ENCODE data around the gene RPL39L.

The RPL39L gene

GRCh38 chr3:187102073-187102634 is 37.1 kb downstream of the RPL39L start:
- Histone ChIP-seq H3K27me3 (replicated peaks; ENCODE audit: control insufficient read depth, insufficient read depth, low read length, poor library complexity, severe bottlenecking) (no peaks in the 10 kb centered on the region), H3K27ac (ENCODE audit: insufficient read depth, low read length, poor library complexity, severe bottlenecking) (peak overlapping the region; percentile 37), H3K4me1 (ENCODE audit: control insufficient read depth, insufficient read depth, low read length, poor library complexity, severe bottlenecking) (peaks cover 9% of the 10 kb centered on the region), H3K36me3 (ENCODE audit: control insufficient read depth, insufficient read depth, low read length) (no peaks in the 10 kb centered on the region), H3K9me3 (ENCODE audit: control insufficient read depth, low read length) (no peaks in the 10 kb centered on the region), H3K4me3 (ENCODE audit: insufficient read depth, low read depth, low read length, poor library complexity, severe bottlenecking) (peak overlapping the region; percentile 39)
- DNase-seq: no peak

GRCh38 chr3:187101184-187102072 is 37.9 kb downstream of the RPL39L start:
- H3K4me3 ChIP-seq (ENCODE audit: insufficient read depth, low read depth, low read length, poor library complexity, severe bottlenecking): peak overlapping the region; percentile 39
- no peaks in the 10 kb centered on the region for H3K9me3 ChIP-seq (ENCODE audit: control insufficient read depth, low read length)
- H3K36me3 ChIP-seq (ENCODE audit: control insufficient read depth, insufficient read depth, low read length): no peaks in the 10 kb centered on the region
- peaks cover 9% of the 10 kb centered on the region for H3K4me1 ChIP-seq (ENCODE audit: control insufficient read depth, insufficient read depth, low read length, poor library complexity, severe bottlenecking)
- H3K27ac ChIP-seq (ENCODE audit: insufficient read depth, low read length, poor library complexity, severe bottlenecking): peak overlapping the region; percentile 37
- peak; percentile 6 to 34 (median 17) for DNase-seq
- no peaks in the 10 kb centered on the region for H3K27me3 ChIP-seq (replicated peaks; ENCODE audit: control insufficient read depth, insufficient read depth, low read length, poor library complexity, severe bottlenecking)

- Histone ChIP-seq H3K4me3 (ENCODE audit: insufficient read depth, low read depth, low read length, poor library complexity, severe bottlenecking) (no peak overlapping the region), H3K36me3 (ENCODE audit: control insufficient read depth, insufficient read depth, low read length) (no peaks in the 10 kb centered on the region), H3K27ac (ENCODE audit: insufficient read depth, low read length, poor library complexity, severe bottlenecking) (no peak overlapping the region), H3K27me3 (replicated peaks; ENCODE audit: control insufficient read depth, insufficient read depth, low read length, poor library complexity, severe bottlenecking) (no peaks in the 10 kb centered on the region), H3K9me3 (ENCODE audit: control insufficient read depth, low read length) (no peaks in the 10 kb centered on the region), H3K4me1 (ENCODE audit: control insufficient read depth, insufficient read depth, low read length, poor library complexity, severe bottlenecking) (peaks cover 9% of the 10 kb centered on the region)
- DNase-seq: no peak
Measured at GRCh38 chr3:187098923-187099512, 40.3 kb downstream of the RPL39L start.

GRCh38 chr3:187093320-187093719 is 46.0 kb downstream of the RPL39L start:
- Histone ChIP-seq H3K4me3 (ENCODE audit: insufficient read depth, low read depth, low read length, poor library complexity, severe bottlenecking) (no peak overlapping the region), H3K27me3 (replicated peaks; ENCODE audit: control insufficient read depth, insufficient read depth, low read length, poor library complexity, severe bottlenecking) (no peaks in the 10 kb centered on the region), H3K27ac (ENCODE audit: insufficient read depth, low read length, poor library complexity, severe bottlenecking) (no peak overlapping the region), H3K36me3 (ENCODE audit: control insufficient read depth, insufficient read depth, low read length) (no peaks in the 10 kb centered on the region), H3K9me3 (ENCODE audit: control insufficient read depth, low read length) (no peaks in the 10 kb centered on the region), H3K4me1 (ENCODE audit: control insufficient read depth, insufficient read depth, low read length, poor library complexity, severe bottlenecking) (no peaks in the 10 kb centered on the region)
- no peak for DNase-seq

GRCh38 chr3:187088701-187089100 is 50.6 kb downstream of the RPL39L start:
- H3K36me3 ChIP-seq (ENCODE audit: control insufficient read depth, insufficient read depth, low read length): no peaks in the 10 kb centered on the region
- no peak overlapping the region for H3K4me3 ChIP-seq (ENCODE audit: insufficient read depth, low read depth, low read length, poor library complexity, severe bottlenecking)
- H3K27ac ChIP-seq (ENCODE audit: insufficient read depth, low read length, poor library complexity, severe bottlenecking): no peak overlapping the region
- DNase-seq: no peak
- no peaks in the 10 kb centered on the region for H3K27me3 ChIP-seq (replicated peaks; ENCODE audit: control insufficient read depth, insufficient read depth, low read length, poor library complexity, severe bottlenecking)
- no peaks in the 10 kb centered on the region for H3K9me3 ChIP-seq (ENCODE audit: control insufficient read depth, low read length)
- H3K4me1 ChIP-seq (ENCODE audit: control insufficient read depth, insufficient read depth, low read length, poor library complexity, severe bottlenecking): no peaks in the 10 kb centered on the region

GRCh38 chr3:187086831-187087230 is 52.5 kb downstream of the RPL39L start:
- H3K36me3 ChIP-seq (ENCODE audit: control insufficient read depth, insufficient read depth, low read length): no peaks in the 10 kb centered on the region
- no peak overlapping the region for H3K27ac ChIP-seq (ENCODE audit: insufficient read depth, low read length, poor library complexity, severe bottlenecking)
- H3K27me3 ChIP-seq (replicated peaks; ENCODE audit: control insufficient read depth, insufficient read depth, low read length, poor library complexity, severe bottlenecking): no peaks in the 10 kb centered on the region
- H3K4me1 ChIP-seq (ENCODE audit: control insufficient read depth, insufficient read depth, low read length, poor library complexity, severe bottlenecking): no peaks in the 10 kb centered on the region
- H3K4me3 ChIP-seq (ENCODE audit: insufficient read depth, low read depth, low read length, poor library complexity, severe bottlenecking): no peak overlapping the region
- H3K9me3 ChIP-seq (ENCODE audit: control insufficient read depth, low read length): no peaks in the 10 kb centered on the region
- no peak for DNase-seq

- no peak for DNase-seq
- H3K36me3 ChIP-seq (ENCODE audit: control insufficient read depth, insufficient read depth, low read length): no peaks in the 10 kb centered on the region
Measured at GRCh38 chr3:187085933-187086332, 53.4 kb downstream of the RPL39L start.

GRCh38 chr3:187085021-187085666 is 54.2 kb downstream of the RPL39L start:
- no peaks in the 10 kb centered on the region for H3K36me3 ChIP-seq (ENCODE audit: control insufficient read depth, insufficient read depth, low read length)
- H3K27me3 ChIP-seq (replicated peaks; ENCODE audit: control insufficient read depth, insufficient read depth, low read length, poor library complexity, severe bottlenecking): no peaks in the 10 kb centered on the region
- H3K4me3 ChIP-seq (ENCODE audit: insufficient read depth, low read depth, low read length, poor library complexity, severe bottlenecking): no peak overlapping the region
- H3K4me1 ChIP-seq (ENCODE audit: control insufficient read depth, insufficient read depth, low read length, poor library complexity, severe bottlenecking): no peaks in the 10 kb centered on the region
- H3K9me3 ChIP-seq (ENCODE audit: control insufficient read depth, low read length): no peaks in the 10 kb centered on the region
- no peak for DNase-seq
- no peak overlapping the region for H3K27ac ChIP-seq (ENCODE audit: insufficient read depth, low read length, poor library complexity, severe bottlenecking)

More at GRCh38 chr3:187085933-187086332, 53.4 kb downstream of the RPL39L start:
- H3K27ac ChIP-seq (ENCODE audit: insufficient read depth, low read length, poor library complexity, severe bottlenecking): no peak overlapping the region
- no peaks in the 10 kb centered on the region for H3K9me3 ChIP-seq (ENCODE audit: control insufficient read depth, low read length)
- H3K4me3 ChIP-seq (ENCODE audit: insufficient read depth, low read depth, low read length, poor library complexity, severe bottlenecking): no peak overlapping the region
- no peaks in the 10 kb centered on the region for H3K27me3 ChIP-seq (replicated peaks; ENCODE audit: control insufficient read depth, insufficient read depth, low read length, poor library complexity, severe bottlenecking)
- H3K4me1 ChIP-seq (ENCODE audit: control insufficient read depth, insufficient read depth, low read length, poor library complexity, severe bottlenecking): no peaks in the 10 kb centered on the region

- H3K4me1 ChIP-seq (ENCODE audit: control insufficient read depth, insufficient read depth, low read length, poor library complexity, severe bottlenecking): no peaks in the 10 kb centered on the region
- H3K36me3 ChIP-seq (ENCODE audit: control insufficient read depth, insufficient read depth, low read length): no peaks in the 10 kb centered on the region
- no peaks in the 10 kb centered on the region for H3K27me3 ChIP-seq (replicated peaks; ENCODE audit: control insufficient read depth, insufficient read depth, low read length, poor library complexity, severe bottlenecking)
- H3K9me3 ChIP-seq (ENCODE audit: control insufficient read depth, low read length): no peaks in the 10 kb centered on the region
- DNase-seq: no peak
- H3K27ac ChIP-seq (ENCODE audit: insufficient read depth, low read length, poor library complexity, severe bottlenecking): no peak overlapping the region
- H3K4me3 ChIP-seq (ENCODE audit: insufficient read depth, low read depth, low read length, poor library complexity, severe bottlenecking): no peak overlapping the region
Measured at GRCh38 chr3:187084580-187084979, 54.7 kb downstream of the RPL39L start.

All from effector memory CD4-positive, alpha-beta T cell (primary cell).